HEK293T (cell line): Measurements from ENCODE around the gene ARHGEF38.
"Not testable (repeated sequence)": the region's sequence is repeated elsewhere in the genome, so short reads cannot be mapped to it uniquely, and the experiment has no call there.

Experiments used
- CTCF ChIA-PET: fragments of 350-600 bp; formaldehyde crosslinking; extraction: SDS; loops from one replicate; lab custom pipeline; 2021; ENCODE audit warnings: antibody characterized with exemption, inconsistent platforms; lab: Yijun Ruan, JAX
- POLR2A ChIA-PET: fragments of 350-600 bp; formaldehyde crosslinking; extraction: SDS; loops from one replicate; lab custom pipeline; 2020; ENCODE audit warnings: antibody characterized with exemption, inconsistent platforms; lab: Yijun Ruan, JAX
- DNase-seq: peaks from one replicate; pipeline ENCODE4 v3.0.0; 2012; ENCODE audit warnings: mixed read lengths; ENCODE audit errors: extremely low spot score
- ARNT ChIP-seq: fragments of 450-650 bp; IDR thresholded peaks from 2 replicates; pipeline ENCODE4 v1.6.1; 2017; ENCODE audit warnings: mild to moderate bottlenecking
- BHLHE40 ChIP-seq: fragments of 450-650 bp; IDR thresholded peaks from 2 replicates; pipeline ENCODE4 v1.6.1; 2016; ENCODE audit warnings: mild to moderate bottlenecking, moderate library complexity, borderline replicate concordance
- CTBP1 ChIP-seq: fragments of 450-650 bp; IDR thresholded peaks from 2 replicates; pipeline ENCODE4 v1.6.1; 2016; ENCODE audit warnings: borderline replicate concordance
- ELF4 ChIP-seq: fragments of 450-650 bp; IDR thresholded peaks from 2 replicates; pipeline ENCODE4 v1.6.1; 2017; ENCODE audit warnings: antibody characterized with exemption
- FOXA1 ChIP-seq: fragments of 450-650 bp; IDR thresholded peaks from 2 replicates; pipeline ENCODE4 v1.6.1; 2016; ENCODE audit warnings: mild to moderate bottlenecking
- FOXK2 ChIP-seq: fragments of 450-650 bp; IDR thresholded peaks from 2 replicates; pipeline ENCODE4 v1.6.1; 2016; ENCODE audit warnings: mild to moderate bottlenecking
- FOXM1 ChIP-seq: fragments of 450-650 bp; IDR thresholded peaks from 2 replicates; pipeline ENCODE4 v1.6.1; 2017; ENCODE audit warnings: mild to moderate bottlenecking, borderline replicate concordance
- HDGF ChIP-seq: fragments of 450-650 bp; IDR thresholded peaks from 2 replicates; pipeline ENCODE4 v1.6.1; 2017; ENCODE audit warnings: antibody characterized with exemption, borderline replicate concordance
- L3MBTL2 ChIP-seq: fragments of 450-650 bp; conservative IDR thresholded peaks from 2 replicates; pipeline ENCODE4 v1.6.1; 2016; ENCODE audit warnings: mild to moderate bottlenecking
- LEF1 ChIP-seq: fragments of 450-650 bp; IDR thresholded peaks from 2 replicates; pipeline ENCODE4 v1.6.1; 2017; ENCODE audit warnings: mild to moderate bottlenecking, borderline replicate concordance
- NFRKB ChIP-seq: fragments of 450-650 bp; IDR thresholded peaks from 2 replicates; pipeline ENCODE4 v1.6.1; 2016; ENCODE audit warnings: mild to moderate bottlenecking, moderate library complexity
- PKNOX1 ChIP-seq: fragments of 450-650 bp; IDR thresholded peaks from 2 replicates; pipeline ENCODE4 v1.6.1; 2016
- SP1 ChIP-seq: fragments of 450-650 bp; IDR thresholded peaks from 2 replicates; pipeline ENCODE4 v1.6.1; 2017
- SUZ12 ChIP-seq: fragments of 450-650 bp; IDR thresholded peaks from 2 replicates; pipeline ENCODE4 v1.6.1; 2016; ENCODE audit warnings: mild to moderate bottlenecking
- TARDBP ChIP-seq: fragments of 450-650 bp; IDR thresholded peaks from 2 replicates; pipeline ENCODE4 v1.6.1; 2016
- ZNF384 ChIP-seq: fragments of 450-650 bp; IDR thresholded peaks from 2 replicates; pipeline ENCODE4 v1.6.1; 2016

Gene ARHGEF38

GRCh38 chr4:105601406-105601805 lies 49.0 kb downstream of the ARHGEF38 start:
- ChIA-PET CTCF (no interaction called here), POLR2A (no interaction called here)
- DNase-seq = no peak
- TF ChIP-seq FOXK2 (no peak), PKNOX1 (no peak), HDGF (no peak), ZNF384 (no peak), SUZ12 (no peak), SP1 (no peak), FOXA1 (no peak)

GRCh38 chr4:105603158-105603557 lies 50.7 kb downstream of the ARHGEF38 start:
- no peak for DNase-seq
- POLR2A ChIA-PET = interaction anchor here (0.7 to 1.2 kb wide), 2 partner anchors 65 to 130 kb away, joined by 3 read pairs; no protein-coding TSS in a partner anchor
- CTCF ChIA-PET = no interaction called here
- TF ChIP-seq CTBP1 = no peak
- no peak for TF ChIP-seq HDGF
- no peak for TF ChIP-seq SP1
- TF ChIP-seq PKNOX1 = no peak
- TF ChIP-seq SUZ12 = no peak
- no peak for TF ChIP-seq ZNF384
- TF ChIP-seq NFRKB = no peak
- TF ChIP-seq FOXA1 = no peak
- TF ChIP-seq TARDBP = no peak
- TF ChIP-seq ARNT = no peak
- no peak for TF ChIP-seq LEF1
- TF ChIP-seq L3MBTL2 = no peak
- no peak for TF ChIP-seq FOXK2
- TF ChIP-seq FOXM1 = no peak
- no peak for TF ChIP-seq ELF4
- TF ChIP-seq BHLHE40 = no peak

- POLR2A ChIA-PET = no interaction called here
- no peak for DNase-seq
- CTCF ChIA-PET = no interaction called here
Measured at GRCh38 chr4:105605493-105605892, 53.1 kb downstream of the ARHGEF38 start.

GRCh38 chr4:105607876-105608275 lies 55.5 kb downstream of the ARHGEF38 start:
- no peak for DNase-seq
- ChIA-PET POLR2A (no interaction called here), CTCF (no interaction called here)
- no peak for TF ChIP-seq SP1
- TF ChIP-seq PKNOX1 = no peak
- no peak for TF ChIP-seq L3MBTL2
- no peak for TF ChIP-seq TARDBP
- no peak for TF ChIP-seq HDGF
- no peak for TF ChIP-seq FOXA1
- TF ChIP-seq CTBP1 = no peak
- no peak for TF ChIP-seq FOXM1
- no peak for TF ChIP-seq ARNT
- TF ChIP-seq NFRKB = no peak

More at GRCh38 chr4:105605493-105605892, 53.1 kb downstream of the ARHGEF38 start:
- no peak for TF ChIP-seq PKNOX1
- TF ChIP-seq HDGF = no peak
- no peak for TF ChIP-seq ARNT
- no peak for TF ChIP-seq FOXK2
- no peak for TF ChIP-seq NFRKB
- no peak for TF ChIP-seq BHLHE40
- no peak for TF ChIP-seq SUZ12
- no peak for TF ChIP-seq FOXM1
- TF ChIP-seq TARDBP = no peak
- no peak for TF ChIP-seq SP1
- no peak for TF ChIP-seq ELF4
- TF ChIP-seq L3MBTL2 = no peak
- TF ChIP-seq LEF1 = no peak
- no peak for TF ChIP-seq CTBP1
- no peak for TF ChIP-seq ZNF384
- TF ChIP-seq FOXA1 = no peak

- DNase-seq, CTCF ChIA-PET, POLR2A ChIA-PET: not testable (repeated sequence)
Measured at GRCh38 chr4:105609819-105610218, 57.4 kb downstream of the ARHGEF38 start.

DNA sequence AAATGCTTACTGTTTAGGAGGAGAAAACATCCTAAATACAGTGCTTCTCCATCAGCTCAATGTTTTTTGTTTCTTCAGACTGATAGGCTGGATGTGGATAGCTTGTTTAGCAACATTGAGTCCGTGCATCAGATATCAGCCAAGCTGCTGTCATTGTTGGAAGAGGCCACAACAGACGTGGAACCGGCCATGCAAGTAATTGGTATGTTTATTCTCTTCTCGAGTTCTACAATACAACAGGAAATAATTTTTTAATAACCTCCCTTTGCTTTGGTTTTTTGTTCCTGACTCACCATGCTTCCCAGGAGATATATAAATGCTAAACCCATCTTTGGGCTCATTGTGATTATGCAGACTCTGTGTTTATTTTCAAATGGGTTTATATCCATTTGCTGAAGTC lies 60.9 kb downstream of the ARHGEF38 start:
- ChIA-PET CTCF (no interaction called here), POLR2A (no interaction called here)
- no peak for DNase-seq
- no peak for TF ChIP-seq FOXM1
- TF ChIP-seq NFRKB = no peak
- no peak for TF ChIP-seq TARDBP
- TF ChIP-seq FOXA1 = no peak
